Lower leg skin (tissue), 3 donors: Measurements from ENCODE around the gene CD55.

Experiments used
- CTCF ChIP-seq, 3 donors: fragments of 450-650 bp; IDR thresholded peaks; one replicate each; pipeline ENCODE4 v1.5.1; 2016; ENCODE audit warnings: antibody characterized with exemption in 3 of 3, mild to moderate bottlenecking in 3 of 3, moderate library complexity in 2 of 3
- POLR2A ChIP-seq, 2 donors: fragments of 450-650 bp; IDR thresholded peaks; one replicate each; pipeline ENCODE4 v1.6.1; 2016 to 2017; ENCODE audit warnings: antibody characterized with exemption in 2 of 2, mild to moderate bottlenecking in 1 of 2, moderate library complexity in 1 of 2

GRCh38 chr1:207319199-207319598 lies 2.3 kb upstream of the CD55 start:
- TF ChIP-seq CTCF (IDR thresholded peaks at IDR 0.05) (no peak), POLR2A (IDR thresholded peaks at IDR 0.05) (no peak)
